Hepatocyte (in vitro differentiated cells): ENCODE results near the gene IL22RA2. TPM values are rescaled to one million over a fixed set of nuclear protein-coding genes. Genes with fewer than 3 reads are reported as not detected.

Experiments used
- DNase-seq: peaks from one replicate; pipeline ENCODE4 v3.0.0-alpha.2; 2016; ENCODE audit warnings: low spot score
- H2AFZ ChIP-seq: fragments of 200-600 bp; sonication (generic); 2 replicates; pipeline ENCODE4 v1.6.0; 2016; ENCODE audit warnings: antibody characterized with exemption, mild to moderate bottlenecking
- H3K27ac ChIP-seq: fragments of 200-600 bp; sonication (generic); 2 replicates; pipeline ENCODE4 v1.5.1; 2016; ENCODE audit warnings: mild to moderate bottlenecking
- H3K27me3 ChIP-seq: fragments of 200-600 bp; sonication (generic); 2 replicates; pipeline ENCODE4 v1.6.1; 2016
- H3K36me3 ChIP-seq: fragments of 200-600 bp; sonication (generic); replicated peaks from 2 replicates; pipeline ENCODE4 v1.5.1; 2016; ENCODE audit warnings: low read depth; ENCODE audit not compliant: insufficient read depth
- H3K4me1 ChIP-seq: fragments of 200-600 bp; sonication (generic); 2 replicates; pipeline ENCODE4 v1.5.1; 2016; ENCODE audit warnings: mild to moderate bottlenecking, moderate library complexity; ENCODE audit not compliant: insufficient read depth
- H3K4me2 ChIP-seq: fragments of 200-600 bp; sonication (generic); 2 replicates; pipeline ENCODE4 v1.6.0; 2016
- H3K4me3 ChIP-seq: fragments of 200-600 bp; sonication (generic); 2 replicates; pipeline ENCODE4 v1.5.1; 2016; ENCODE audit warnings: mild to moderate bottlenecking
- H3K79me2 ChIP-seq: fragments of 200-600 bp; sonication (generic); 2 replicates; pipeline ENCODE4 v1.6.0; 2017; ENCODE audit warnings: mild to moderate bottlenecking
- H3K9me2 ChIP-seq: fragments of 200-600 bp; sonication (generic); replicated peaks from 2 replicates; pipeline ENCODE4 v1.6.0; 2017; ENCODE audit warnings: mild to moderate bottlenecking; ENCODE audit not compliant: insufficient read depth
- H3K9me3 ChIP-seq: fragments of 200-600 bp; sonication (generic); 2 replicates; pipeline ENCODE4 v1.5.1; 2016; ENCODE audit warnings: low read depth, mild to moderate bottlenecking
- H4K20me1 ChIP-seq: fragments of 200-600 bp; sonication (generic); 2 replicates; pipeline ENCODE4 v1.6.0; 2016; ENCODE audit warnings: mild to moderate bottlenecking; ENCODE audit not compliant: insufficient read depth, poor library complexity, severe bottlenecking
- CTCF ChIP-seq: fragments of 200-600 bp; sonication (generic); IDR thresholded peaks from 2 replicates; pipeline ENCODE4 v1.5.1; 2016; ENCODE audit warnings: antibody characterized with exemption, mild to moderate bottlenecking; ENCODE audit not compliant: poor library complexity
- EZH2 ChIP-seq: fragments of 200-600 bp; sonication (generic); IDR thresholded peaks from 2 replicates; pipeline ENCODE4 v1.6.1; 2016; ENCODE audit warnings: antibody characterized with exemption, mild to moderate bottlenecking, borderline replicate concordance
- EZH2phosphoT487 ChIP-seq: fragments of 200-600 bp; sonication (generic); IDR thresholded peaks from one replicate; pipeline ENCODE4 v1.6.1; 2018; ENCODE audit warnings: antibody characterized with exemption, mild to moderate bottlenecking, low read depth, moderate library complexity; ENCODE audit not compliant: unreplicated experiment, severe bottlenecking
- WGBS: methylation state at CpG from one replicate; pipeline ENCODE4 v1.1.6; 2016; ENCODE audit warnings: low lambda C conversion rate; ENCODE audit errors: missing lambda C conversion rate; 5-methylcytosine and 5-hydroxymethylcytosine counted together
- polyA plus RNA-seq: library from polyadenylated mRNA; unstranded; fragments of >200 nt; fragmentation: Nextera tagmentation; extraction: Ambion mirVana; gene quantifications from 2 replicates; pipeline ENCODE4 v1.2.1, GENCODE V29; 2016
- total RNA-seq: library from RNA; depleted of rRNA; stranded (reverse); fragments of >200 nt; gene quantifications from 2 replicates; pipeline ENCODE4 v1.2.3, GENCODE V29; 2014

Gene IL22RA2
- total and polyA plus RNA-seq, 2 experiments from 2014 or later: not detected

- H4K20me1 ChIP-seq: no peaks in the 10 kb centered on the region
- no peaks in the 10 kb centered on the region for H3K79me2 ChIP-seq
- H3K9me2 ChIP-seq: no peaks in the 10 kb centered on the region
- no peak overlapping the region for H3K4me2 ChIP-seq
- H2AFZ ChIP-seq: no peak overlapping the region
- no peaks in the 10 kb centered on the region for H3K9me3 ChIP-seq
- no peak for DNase-seq
- no peak overlapping the region for H3K4me3 ChIP-seq
- H3K36me3 ChIP-seq: no peaks in the 10 kb centered on the region
- no peak overlapping the region for H3K27ac ChIP-seq
- H3K27me3 ChIP-seq: no peaks in the 10 kb centered on the region
- TF ChIP-seq EZH2phosphoT487: no peak
- no peak for TF ChIP-seq EZH2
- TF ChIP-seq CTCF: no peak
- H3K4me1 ChIP-seq: no peaks in the 10 kb centered on the region
Measured at GRCh38 chr6:137102851-137103492, 70.5 kb downstream of the IL22RA2 start.

- no peak overlapping the region for H3K27ac ChIP-seq
- no peak for DNase-seq
- no peaks in the 10 kb centered on the region for H3K4me1 ChIP-seq
- no peaks in the 10 kb centered on the region for H3K36me3 ChIP-seq
- WGBS: 94% methylated on average over 3 of the region's 3 CpGs
- H3K79me2 ChIP-seq: no peaks in the 10 kb centered on the region
- no peak overlapping the region for H2AFZ ChIP-seq
- TF ChIP-seq EZH2phosphoT487 (no peak), CTCF (no peak), EZH2 (no peak)
- H3K4me2 ChIP-seq: no peak overlapping the region
- no peaks in the 10 kb centered on the region for H4K20me1 ChIP-seq
- H3K27me3 ChIP-seq: no peaks in the 10 kb centered on the region
- no peaks in the 10 kb centered on the region for H3K9me2 ChIP-seq
- H3K9me3 ChIP-seq: no peaks in the 10 kb centered on the region
- no peak overlapping the region for H3K4me3 ChIP-seq
Measured at GRCh38 chr6:137102050-137102848, 71.2 kb downstream of the IL22RA2 start.

- Histone ChIP-seq H3K27ac (peak overlapping the region; percentile 35), H3K36me3 (no peaks in the 10 kb centered on the region), H3K79me2 (no peaks in the 10 kb centered on the region), H3K4me3 (no peak overlapping the region), H3K4me2 (no peak overlapping the region), H4K20me1 (no peaks in the 10 kb centered on the region), H3K27me3 (no peaks in the 10 kb centered on the region), H3K9me3 (no peaks in the 10 kb centered on the region), H2AFZ (no peak overlapping the region), H3K9me2 (no peaks in the 10 kb centered on the region), H3K4me1 (no peaks in the 10 kb centered on the region)
- no peak for TF ChIP-seq CTCF
- DNase-seq: no peak
- 56% methylated on average over 8 of the region's 8 CpGs for WGBS
Measured at GRCh38 chr6:137099689-137100403, 73.6 kb downstream of the IL22RA2 start.
